Duodenal mucosa (tissue), 2 donors: ENCODE measurements around the gene FAM83G.

Experiments used
- H3K27ac ChIP-seq: one replicate; pipeline ENCODE4 v1.7.0; 2013; ENCODE audit warnings: low read depth, low read length
- H3K27me3 ChIP-seq, 2 donors: one replicate each; pipeline ENCODE4 v1.7.0; 2013; ENCODE audit warnings: low read length in 2 of 2, control low read depth in 1 of 2; ENCODE audit not compliant: insufficient read depth in 2 of 2, control insufficient read depth in 1 of 2
- H3K36me3 ChIP-seq, 2 donors: one replicate each; pipeline ENCODE4 v1.7.0; 2013; ENCODE audit warnings: low read length in 2 of 2, control low read depth in 1 of 2; ENCODE audit not compliant: insufficient read depth in 2 of 2, control insufficient read depth in 1 of 2
- H3K4me1 ChIP-seq, 2 donors: one replicate each; pipeline ENCODE4 v1.7.0; 2013; ENCODE audit warnings: low read length in 2 of 2, control low read depth in 1 of 2; ENCODE audit not compliant: insufficient read depth in 2 of 2, control insufficient read depth in 1 of 2
- H3K4me3 ChIP-seq, 2 donors: one replicate each; pipeline ENCODE4 v1.7.0; 2013; ENCODE audit warnings: low read length in 2 of 2, low read depth in 1 of 2
- H3K9ac ChIP-seq, 2 donors: one replicate each; pipeline ENCODE4 v1.7.0; 2013; ENCODE audit warnings: low read length in 2 of 2, low read depth in 1 of 2
- H3K9me3 ChIP-seq, 2 donors: one replicate each; pipeline ENCODE4 v1.7.0; 2013; ENCODE audit warnings: low read length in 2 of 2, control low read depth in 1 of 2; ENCODE audit not compliant: control insufficient read depth in 1 of 2

The FAM83G gene

GRCh38 chr17:18988546-18989173 lies 15.9 kb downstream of the FAM83G start:
- Histone ChIP-seq H3K36me3 (peaks cover 5 to 22% of the 10 kb centered on the region in 2 donors), H3K27ac (no peak overlapping the region)

GRCh38 chr17:18987862-18988545 lies 16.6 kb downstream of the FAM83G start:
- Histone ChIP-seq H3K27ac (no peak overlapping the region), H3K36me3 (peaks cover 7 to 25% of the 10 kb centered on the region in 2 donors), H3K27me3 (no peaks in the 10 kb centered on the region)

More at GRCh38 chr17:18988546-18989173, 15.9 kb downstream of the FAM83G start:
- Histone ChIP-seq H3K4me3 (no peak overlapping the region), H3K9me3 (no peaks in the 10 kb centered on the region), H3K4me1 (peaks cover 17 to 22% of the 10 kb centered on the region in 2 donors), H3K9ac (no peak overlapping the region), H3K27me3 (no peaks in the 10 kb centered on the region)

GRCh38 chr17:18987230-18987610 lies 17.3 kb downstream of the FAM83G start:
- Histone ChIP-seq H3K27me3 (no peaks in the 10 kb centered on the region), H3K4me3 (no peak overlapping the region), H3K27ac (no peak overlapping the region), H3K9me3 (no peaks in the 10 kb centered on the region), H3K36me3 (peaks cover 7 to 25% of the 10 kb centered on the region in 2 donors), H3K4me1 (peaks cover 22 to 24% of the 10 kb centered on the region in 2 donors), H3K9ac (no peak overlapping the region)

More at GRCh38 chr17:18987862-18988545, 16.6 kb downstream of the FAM83G start:
- Histone ChIP-seq H3K4me3 (no peak overlapping the region), H3K4me1 (peaks cover 16 to 17% of the 10 kb centered on the region in 2 donors), H3K9ac (no peak overlapping the region), H3K9me3 (no peaks in the 10 kb centered on the region)

- Histone ChIP-seq H3K4me1 (peaks cover 27 to 28% of the 10 kb centered on the region in 2 donors), H3K36me3 (peaks cover 7 to 25% of the 10 kb centered on the region in 2 donors)
These were observed 17.9 kb downstream of the FAM83G start for GRCh38 chr17:18986541-18987229.

GRCh38 chr17:18985475-18985874 lies 19.1 kb downstream of the FAM83G start:
- Histone ChIP-seq H3K9ac (no peak overlapping the region), H3K36me3 (peaks cover 7 to 21% of the 10 kb centered on the region in 2 donors), H3K9me3 (no peaks in the 10 kb centered on the region), H3K27me3 (no peaks in the 10 kb centered on the region), H3K4me3 (no peak overlapping the region), H3K27ac (no peak overlapping the region), H3K4me1 (peaks cover 38 to 39% of the 10 kb centered on the region in 2 donors)

More at GRCh38 chr17:18986541-18987229, 17.9 kb downstream of the FAM83G start:
- Histone ChIP-seq H3K4me3 (no peak overlapping the region), H3K27ac (no peak overlapping the region), H3K9ac (no peak overlapping the region), H3K27me3 (no peaks in the 10 kb centered on the region), H3K9me3 (no peaks in the 10 kb centered on the region)

GRCh38 chr17:18984273-18985114 lies 20.1 kb downstream of the FAM83G start:
- H3K36me3 ChIP-seq: peaks cover 4 to 26% of the 10 kb centered on the region in 2 donors
- peaks cover 41 to 43% of the 10 kb centered on the region in 2 donors for H3K4me1 ChIP-seq
- H3K27me3 ChIP-seq: no peaks in the 10 kb centered on the region

GRCh38 chr17:18981642-18982424 lies 22.7 kb downstream of the FAM83G start:
- H3K4me3 ChIP-seq: no peak overlapping the region
- H3K4me1 ChIP-seq: peaks cover 27 to 33% of the 10 kb centered on the region in 2 donors
- H3K27me3 ChIP-seq: no peaks in the 10 kb centered on the region
- H3K9me3 ChIP-seq: no peaks in the 10 kb centered on the region
- peak overlapping the region; percentile 60 to 65 for H3K9ac ChIP-seq
- H3K27ac ChIP-seq: peak overlapping the region; percentile 88
- H3K36me3 ChIP-seq: peaks cover 8 to 44% of the 10 kb centered on the region in 2 donors

More at GRCh38 chr17:18984273-18985114, 20.1 kb downstream of the FAM83G start:
- no peak overlapping the region for H3K27ac ChIP-seq
- no peak overlapping the region for H3K4me3 ChIP-seq
- no peaks in the 10 kb centered on the region for H3K9me3 ChIP-seq
- no peak overlapping the region for H3K9ac ChIP-seq

GRCh38 chr17:18981335-18981641 lies 23.3 kb downstream of the FAM83G start:
- Histone ChIP-seq H3K9me3 (no peaks in the 10 kb centered on the region), H3K36me3 (peaks cover 9 to 49% of the 10 kb centered on the region in 2 donors), H3K4me1 (peaks cover 27 to 33% of the 10 kb centered on the region in 2 donors), H3K9ac (peak overlapping the region; percentile 40 to 65), H3K4me3 (no peak overlapping the region), H3K27ac (peak overlapping the region; percentile 87), H3K27me3 (no peaks in the 10 kb centered on the region)

GRCh38 chr17:18980682-18981334 lies 23.8 kb downstream of the FAM83G start:
- Histone ChIP-seq H3K27me3 (no peaks in the 10 kb centered on the region), H3K4me1 (peaks cover 27 to 33% of the 10 kb centered on the region in 2 donors), H3K9ac (peak overlapping the region; percentile 40 to 65), H3K4me3 (no peak overlapping the region), H3K27ac (peak overlapping the region; percentile 87), H3K9me3 (no peaks in the 10 kb centered on the region), H3K36me3 (peaks cover 11 to 51% of the 10 kb centered on the region in 2 donors)
